K562 (cell line): ENCODE measurements around the gene TIMP3.

Experiments
- ATF1 ChIP-seq, 2 experiments: fragments of 450-650 bp in 1 of 2; IDR thresholded peaks; 2 replicates each; pipeline ENCODE4 v1.6.1; 2016; ENCODE audit warnings: missing compliant biosample characterization in 1 of 2, missing genetic modification characterization in 1 of 2
- KDM1A ChIP-seq, 2 experiments: fragments of 450-650 bp; IDR thresholded peaks; 2 replicates each; pipeline ENCODE4 v1.6.1; 2016; ENCODE audit warnings: mild to moderate bottlenecking in 2 of 2
- RBM17 ChIP-seq: fragments of 200-400 bp; formaldehyde crosslinking; IDR thresholded peaks from 2 replicates; pipeline ENCODE4 v1.6.1; 2017; ENCODE audit warnings: low read depth, mild to moderate bottlenecking, low read length, borderline replicate concordance
- RFX7 ChIP-seq: fragments of 250-450 bp; sonication (Bioruptor Pico); IDR thresholded peaks from 2 replicates; pipeline ENCODE4 v1.5.1; 2021; ENCODE audit warnings: mild to moderate bottlenecking
- SRF ChIP-seq, 2 experiments: fragments of 250-450, 450-650 bp in 1 of 2; sonication (Bioruptor Pico) in 1 of 2; sonication (generic) in 1 of 2; formaldehyde crosslinking; IDR thresholded peaks; 2 replicates each; pipeline versions ENCODE4 v1.5.0 to v1.5.1; 2020 to 2022; ENCODE audit warnings: mild to moderate bottlenecking in 1 of 2, missing genetic modification reagents in 1 of 2
- TAF1 ChIP-seq: IDR thresholded peaks from 2 replicates; pipeline ENCODE4 v1.6.1; 2011; ENCODE audit warnings: mild to moderate bottlenecking, low read length, moderate library complexity; ENCODE audit not compliant: insufficient read depth, control insufficient read depth, severe bottlenecking; ENCODE audit errors: extremely low read depth

GRCh38 chr22:32862936-32863661 lies 61.6 kb downstream of the TIMP3 start:
- no peak for TF ChIP-seq ATF1 (CRISPR knock-in tag; IDR thresholded peaks at IDR 0.05)
- no peak for TF ChIP-seq ATF1 (tag; IDR thresholded peaks at IDR 0.05)
- TF ChIP-seq RBM17, result no peak
- TF ChIP-seq TAF1, result no peak
- no peak for TF ChIP-seq RFX7 (CRISPR knock-in tag)
- no peak for TF ChIP-seq SRF (CRISPR knock-in tag; IDR thresholded peaks at IDR 0.05)
- TF ChIP-seq KDM1A (IDR thresholded peaks at IDR 0.05), result no peak
